ENCODE measurements around the gene DTYMK.
A peak's percentile ranks its signal among the peaks of the same experiment; 100 is the strongest.

Gene DTYMK

DNA sequence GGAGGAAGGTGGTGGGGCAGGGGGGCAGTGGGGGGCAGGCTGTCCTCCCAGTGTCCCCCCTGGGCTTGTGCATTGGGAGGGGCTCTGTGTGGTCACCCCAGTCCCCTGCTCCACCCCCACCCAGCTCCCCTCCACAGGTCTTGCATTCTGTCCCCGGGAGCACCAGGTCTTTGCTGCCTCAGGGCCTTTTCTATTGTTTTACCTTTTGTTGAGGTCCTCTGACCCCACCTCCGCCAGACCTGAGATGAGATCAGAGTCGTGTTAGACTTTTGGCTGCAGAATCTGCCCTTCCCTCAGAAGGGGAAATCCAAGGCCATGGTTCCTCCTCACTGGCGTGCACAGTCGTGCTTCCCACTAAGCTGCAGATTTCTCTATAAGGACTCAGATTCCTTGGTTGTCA, 28.3 kb downstream of the DTYMK start (continued):
- TF ChIP-seq ZNF24 (tag by site-specific recombination; IDR thresholded peaks at IDR 0.05) (no peak), TCF7L2 (IDR thresholded peaks at IDR 0.05; ENCODE audit: borderline replicate concordance, low read depth, low read length) (no peak)

DNA sequence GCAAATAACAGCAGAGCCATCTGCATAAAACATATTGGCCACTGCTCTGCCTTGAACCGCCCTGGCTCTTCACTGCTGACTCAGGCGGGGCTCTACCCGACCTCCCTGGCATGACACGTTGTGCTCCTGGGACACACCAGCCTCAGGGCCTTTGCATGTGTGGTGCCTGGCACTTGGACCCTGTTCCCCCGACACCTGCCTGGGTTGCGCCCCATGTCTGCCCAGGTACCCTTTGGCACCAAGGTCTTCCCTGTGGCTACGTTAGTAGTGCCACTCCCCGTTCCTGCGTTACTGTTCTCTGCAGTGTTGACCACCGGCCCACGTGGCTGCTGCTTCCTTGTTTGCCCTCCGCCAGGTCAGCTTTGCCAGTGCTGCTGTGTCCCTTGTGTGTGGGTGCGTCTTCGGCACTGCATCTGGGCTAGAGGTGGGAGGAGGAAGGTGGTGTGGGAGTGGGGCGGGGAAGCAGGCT, 28.8 kb downstream of the DTYMK start:
- Histone ChIP-seq H3K4me1 (ENCODE audit: control insufficient read depth, insufficient read depth, low read length) (no peaks in the 10 kb centered on the region), H3K27ac (ENCODE audit: extremely low read depth, low read depth, low read length) (no peak overlapping the region), H3K4me3 (ENCODE audit: low read depth, low read length) (no peak overlapping the region), H3K36me3 (ENCODE audit: control insufficient read depth in 2 of 2, insufficient read depth in 1 of 2, low read length in 2 of 2) (peaks cover 0 to 87% of the 10 kb centered on the region in 2 experiments; a peak in 2 of 3 replicates), H3K9me3 (ENCODE audit: control insufficient read depth, insufficient read depth, low read depth, low read length) (no peaks in the 10 kb centered on the region)
- CTCF ChIA-PET = interaction anchor here (0.6 to 2.6 kb wide), 5 partner anchors 8 to 807 kb away, joined by 3 to 11 read pairs (median 4); no protein-coding TSS in a partner anchor
- TF ChIP-seq ZFHX2 (tag by site-specific recombination; conservative IDR thresholded peaks at IDR 0.05) = peak; percentile 78
- TF ChIP-seq, protein P1, sequence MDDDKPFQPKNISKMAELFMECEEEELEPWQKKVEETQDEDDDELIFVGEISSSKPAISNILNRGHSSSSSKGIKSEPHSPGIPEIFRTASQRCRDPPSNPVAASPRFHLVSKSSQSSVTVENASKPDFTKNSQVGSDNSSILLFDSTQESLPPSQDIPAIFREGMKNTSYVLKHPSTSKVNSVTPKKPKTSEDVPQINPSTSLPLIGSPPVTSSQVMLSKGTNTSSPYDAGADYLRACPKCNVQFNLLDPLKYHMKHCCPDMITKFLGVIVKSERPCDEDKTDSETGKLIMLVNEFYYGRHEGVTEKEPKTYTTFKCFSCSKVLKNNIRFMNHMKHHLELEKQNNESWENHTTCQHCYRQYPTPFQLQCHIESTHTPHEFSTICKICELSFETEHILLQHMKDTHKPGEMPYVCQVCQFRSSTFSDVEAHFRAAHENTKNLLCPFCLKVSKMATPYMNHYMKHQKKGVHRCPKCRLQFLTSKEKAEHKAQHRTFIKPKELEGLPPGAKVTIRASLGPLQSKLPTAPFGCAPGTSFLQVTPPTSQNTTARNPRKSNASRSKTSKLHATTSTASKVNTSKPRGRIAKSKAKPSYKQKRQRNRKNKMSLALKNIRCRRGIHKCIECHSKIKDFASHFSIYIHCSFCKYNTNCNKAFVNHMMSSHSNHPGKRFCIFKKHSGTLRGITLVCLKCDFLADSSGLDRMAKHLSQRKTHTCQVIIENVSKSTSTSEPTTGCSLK (tag by site-specific recombination; IDR thresholded peaks at IDR 0.05) = no peak
- peak; percentile 75 for TF ChIP-seq EGR2 (tag by site-specific recombination; IDR thresholded peaks at IDR 0.05; ENCODE audit: low read depth)
- TF ChIP-seq ZNF623 (tag by site-specific recombination; IDR thresholded peaks at IDR 0.05) = peak; percentile 85
- TF ChIP-seq ZNF221 (tag by site-specific recombination; IDR thresholded peaks at IDR 0.05; ENCODE audit: borderline replicate concordance) = no peak
- no peak for TF ChIP-seq MYNN (tag by site-specific recombination; IDR thresholded peaks at IDR 0.05; ENCODE audit: borderline replicate concordance)
- TF ChIP-seq ZNF776 (tag by site-specific recombination; IDR thresholded peaks at IDR 0.05; ENCODE audit: borderline replicate concordance) = no peak
- POLR2A ChIA-PET = no interaction called here

DNA sequence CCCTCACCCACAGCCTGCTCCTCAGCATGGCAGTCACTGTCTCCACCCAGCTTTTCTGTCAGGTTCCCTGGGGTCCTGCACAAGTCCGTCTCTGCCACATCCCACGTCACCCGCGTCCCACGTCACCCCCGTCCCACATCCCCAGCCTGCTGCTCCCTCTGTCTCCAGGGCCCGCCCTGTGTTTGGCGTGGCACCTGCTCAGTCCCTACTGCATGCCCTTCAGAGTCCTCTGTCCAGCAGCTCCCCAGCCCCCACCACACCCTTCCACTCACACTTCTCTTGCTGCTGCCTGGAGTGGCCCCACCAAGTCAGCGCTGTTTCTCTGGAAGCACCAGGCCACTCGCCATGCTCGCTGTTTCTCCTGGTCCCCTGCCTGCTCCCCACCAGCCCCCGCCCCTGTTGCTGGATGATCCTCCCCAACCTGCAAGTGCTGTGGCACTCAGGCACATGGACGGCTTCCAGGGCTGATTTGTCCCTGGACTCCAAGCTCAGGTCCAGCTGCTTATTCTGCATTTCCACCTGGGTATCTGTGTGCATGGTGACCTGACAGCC, 30.3 kb downstream of the DTYMK start:
- Histone ChIP-seq H3K27ac (ENCODE audit: extremely low read depth, low read depth, low read length) (no peak overlapping the region), H3K4me3 (ENCODE audit: low read depth, low read length) (no peak overlapping the region), H3K4me1 (ENCODE audit: control insufficient read depth, insufficient read depth, low read length) (no peaks in the 10 kb centered on the region), H3K9me3 (ENCODE audit: control insufficient read depth, insufficient read depth, low read depth, low read length) (no peaks in the 10 kb centered on the region), H3K36me3 (ENCODE audit: control insufficient read depth in 2 of 2, insufficient read depth in 1 of 2, low read length in 2 of 2) (peaks cover 0 to 91% of the 10 kb centered on the region in 2 experiments; a peak in 2 of 3 replicates)
- TF ChIP-seq GLIS1 (tag by site-specific recombination; IDR thresholded peaks at IDR 0.05) (no peak), ZNF792 (tag by site-specific recombination; IDR thresholded peaks at IDR 0.05) (no peak), ZNF610 (tag by site-specific recombination; IDR thresholded peaks at IDR 0.05; ENCODE audit: borderline replicate concordance) (no peak), EGR2 (tag by site-specific recombination; IDR thresholded peaks at IDR 0.05; ENCODE audit: low read depth) (0 out of 2 replicates have a peak, but pooled peaks have one; percentile 4), MEIS1 (CRISPR knock-in tag; IDR thresholded peaks at IDR 0.05; ENCODE audit: borderline replicate concordance) (no peak), ZNF133 (tag by site-specific recombination; IDR thresholded peaks at IDR 0.05) (no peak), ZNF785 (tag by site-specific recombination; IDR thresholded peaks at IDR 0.05) (no peak)
- TF ChIP-seq, protein P2, sequence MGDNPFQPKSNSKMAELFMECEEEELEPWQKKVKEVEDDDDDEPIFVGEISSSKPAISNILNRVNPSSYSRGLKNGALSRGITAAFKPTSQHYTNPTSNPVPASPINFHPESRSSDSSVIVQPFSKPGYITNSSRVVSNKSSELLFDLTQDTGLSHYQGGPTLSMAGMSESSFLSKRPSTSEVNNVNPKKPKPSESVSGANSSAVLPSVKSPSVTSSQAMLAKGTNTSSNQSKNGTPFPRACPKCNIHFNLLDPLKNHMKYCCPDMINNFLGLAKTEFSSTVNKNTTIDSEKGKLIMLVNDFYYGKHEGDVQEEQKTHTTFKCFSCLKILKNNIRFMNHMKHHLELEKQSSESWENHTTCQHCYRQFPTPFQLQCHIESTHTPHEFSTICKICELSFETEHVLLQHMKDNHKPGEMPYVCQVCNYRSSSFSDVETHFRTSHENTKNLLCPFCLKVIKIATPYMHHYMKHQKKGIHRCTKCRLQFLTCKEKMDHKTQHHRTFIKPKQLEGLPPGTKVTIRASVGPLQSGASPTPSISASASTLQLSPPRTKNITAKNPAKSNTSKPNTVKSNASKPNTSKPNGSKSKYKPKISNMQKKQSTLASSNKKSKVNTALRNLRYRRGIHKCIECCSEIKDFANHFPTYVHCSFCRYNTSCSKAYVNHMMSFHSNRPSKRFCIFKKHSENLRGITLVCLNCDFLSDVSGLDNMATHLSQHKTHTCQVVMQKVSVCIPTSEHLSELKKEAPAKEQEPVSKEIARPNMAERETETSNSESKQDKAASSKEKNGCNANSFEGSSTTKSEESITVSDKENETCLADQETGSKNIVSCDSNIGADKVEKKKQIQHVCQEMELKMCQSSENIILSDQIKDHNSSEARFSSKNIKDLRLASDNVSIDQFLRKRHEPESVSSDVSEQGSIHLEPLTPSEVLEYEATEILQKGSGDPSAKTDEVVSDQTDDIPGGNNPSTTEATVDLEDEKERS (tag by site-specific recombination; IDR thresholded peaks at IDR 0.05) = no peak
- ChIA-PET POLR2A (no interaction called here), CTCF (interaction anchor here (0.7 to 1.0 kb wide), 2 partner anchors 46 to 487 kb away, joined by 5 to 7 read pairs; no protein-coding TSS in a partner anchor)
